PFSK-1 (cell line): ENCODE data around the gene ZDHHC8.

Source experiments
- POLR2AphosphoS5 ChIP-seq: IDR thresholded peaks from 2 replicates; pipeline ENCODE4 v1.6.1; 2012; ENCODE audit warnings: low read depth, mild to moderate bottlenecking, control low read depth, low read length, moderate library complexity
- REST ChIP-seq, 2 experiments: IDR thresholded peaks; 2 replicates each; pipeline versions ENCODE4 v1.6.1 to v1.8.0; 2011 to 2012; ENCODE audit warnings: low read depth in 2 of 2, low read length in 2 of 2, control low read depth in 1 of 2, inconsistent platforms in 1 of 2, mild to moderate bottlenecking in 1 of 2, moderate library complexity in 1 of 2; ENCODE audit not compliant: insufficient read depth in 1 of 2
- TAF1 ChIP-seq: IDR thresholded peaks from 2 replicates; pipeline ENCODE4 v1.6.1; 2012; ENCODE audit warnings: low read length, control low read depth, borderline replicate concordance; ENCODE audit not compliant: insufficient read depth

- TF ChIP-seq REST (IDR thresholded peaks at IDR 0.05; ENCODE audit: insufficient read depth in 1 of 2, low read depth in 2 of 2, low read length in 2 of 2) (no peak), POLR2AphosphoS5 (no peak), TAF1 (no peak)
Measured at GRCh38 chr22:20140107-20140445, 8.5 kb downstream of the ZDHHC8 start.
